Activated CD8-positive, alpha-beta T cell treated with anti-CD3 and anti-CD28 coated beads for 36 hours (primary cell): ENCODE data around the gene NOS1. TPM values are rescaled to one million over a fixed set of nuclear protein-coding genes. Genes with fewer than 3 reads are reported as not detected.

Experiments used
- ATAC-seq: fragments of 200-7000 bp; cut with Tn5 transposase; one replicate; pipeline ENCODE4 v1.10.0; 2021; ENCODE audit warnings: mild to moderate bottlenecking, moderate library complexity
- CTCF ChIA-PET: fragments of 350-600 bp; sonication (Branson Sonifier 250); formaldehyde crosslinking; loops from one replicate; lab custom pipeline; 2021; ENCODE audit warnings: antibody characterized with exemption; lab: Charles Lee
- POLR2A ChIA-PET: fragments of 350-600 bp; sonication (Branson Sonifier 250); formaldehyde crosslinking; loops from one replicate; lab custom pipeline; 2021; ENCODE audit warnings: antibody characterized with exemption; lab: Charles Lee
- DNase-seq: peaks from one replicate; pipeline ENCODE4 v3.0.0-alpha.2; 2020
- H3K27ac Mint-ChIP-seq: one replicate; pipeline ENCODE4 v1.8.0; 2021; ENCODE audit warnings: mild to moderate bottlenecking, mixed read lengths
- H3K27me3 Mint-ChIP-seq: one replicate; pipeline ENCODE4 v1.8.0; 2021; ENCODE audit warnings: mixed read lengths
- H3K36me3 Mint-ChIP-seq: one replicate; pipeline ENCODE4 v1.8.0; 2021; ENCODE audit warnings: low read depth, mixed read lengths
- H3K4me1 Mint-ChIP-seq: one replicate; pipeline ENCODE4 v1.8.0; 2021; ENCODE audit warnings: low read depth, mixed read lengths
- H3K4me3 Mint-ChIP-seq: one replicate; pipeline ENCODE4 v1.8.0; 2021; ENCODE audit warnings: mild to moderate bottlenecking, moderate library complexity, mixed read lengths
- H3K9me3 Mint-ChIP-seq: one replicate; pipeline ENCODE4 v1.8.0; 2021; ENCODE audit warnings: mixed read lengths
- CTCF ChIP-seq: fragments of 200-600 bp; IDR thresholded peaks from one replicate; pipeline ENCODE4 v1.8.0; 2022; ENCODE audit warnings: antibody characterized with exemption, mild to moderate bottlenecking
- intact Hi-C: fragments of 100-400 bp; cut with micrococcal nuclease; formaldehyde crosslinking; loops from one replicate; pipeline ENCODE4 v1.10.0; 2022
- total RNA-seq, 2 experiments: library from RNA; stranded (reverse); gene quantifications; one replicate each; pipeline ENCODE4 v1.2.3, GENCODE V29; 2021

NOS1 gene
- total RNA-seq, 2 experiments from 2014 or later: not detected

GRCh38 chr12:117243488-117243887 is 117.9 kb downstream of the NOS1 start:
- intact Hi-C loops: no loop called here
- ATAC-seq: no peak
- H3K27ac Mint-ChIP-seq: no peak overlapping the region

GRCh38 chr12:117241697-117242096 is 119.7 kb downstream of the NOS1 start:
- Mint-ChIP-seq H3K4me3 (no peak overlapping the region), H3K9me3 (no peaks in the 10 kb centered on the region), H3K27ac (no peak overlapping the region), H3K27me3 (no peaks in the 10 kb centered on the region), H3K4me1 (no peaks in the 10 kb centered on the region), H3K36me3 (no peaks in the 10 kb centered on the region)
- intact Hi-C loops: no loop called here
- POLR2A ChIA-PET: no interaction called here
- DNase-seq: no peak
- CTCF ChIA-PET: interaction anchor here (0.9 kb wide), 1 partner anchor 596 kb away, joined by 4 read pairs; no protein-coding TSS in a partner anchor
- no peak for TF ChIP-seq CTCF
- ATAC-seq: no peak

More at GRCh38 chr12:117243488-117243887, 117.9 kb downstream of the NOS1 start:
- no peak for TF ChIP-seq CTCF
- Mint-ChIP-seq H3K36me3 (no peaks in the 10 kb centered on the region), H3K9me3 (no peaks in the 10 kb centered on the region), H3K4me1 (no peaks in the 10 kb centered on the region), H3K4me3 (no peak overlapping the region), H3K27me3 (no peaks in the 10 kb centered on the region)
- POLR2A ChIA-PET: no interaction called here
- CTCF ChIA-PET: no interaction called here
- no peak for DNase-seq

- Mint-ChIP-seq H3K9me3 (no peaks in the 10 kb centered on the region), H3K27me3 (no peaks in the 10 kb centered on the region), H3K4me3 (no peak overlapping the region), H3K36me3 (no peaks in the 10 kb centered on the region), H3K27ac (no peak overlapping the region), H3K4me1 (no peaks in the 10 kb centered on the region)
- intact Hi-C loops: no loop called here
- ATAC-seq: no peak
- no peak for DNase-seq
- ChIA-PET POLR2A (no interaction called here), CTCF (no interaction called here)
- TF ChIP-seq CTCF: no peak
These were observed 121.2 kb downstream of the NOS1 start for GRCh38 chr12:117240081-117240755.

GRCh38 chr12:117236456-117237001 is 124.9 kb downstream of the NOS1 start:
- peaks cover 4% of the 10 kb centered on the region for H3K27me3 Mint-ChIP-seq
- H3K4me1 Mint-ChIP-seq: no peaks in the 10 kb centered on the region
- intact Hi-C loops: loop anchor here (2.0 kb wide), 2 partner anchors 352 to 600 kb away; no protein-coding TSS in a partner anchor
- ATAC-seq (peak; percentile 60), DNase-seq (peak; percentile 93)
- H3K27ac Mint-ChIP-seq: no peak overlapping the region
- peak; percentile 89 for TF ChIP-seq CTCF
- H3K4me3 Mint-ChIP-seq: no peak overlapping the region
- ChIA-PET CTCF (interaction anchor here (0.7 to 3.1 kb wide), 19 partner anchors 9 to 601 kb away, joined by 3 to 19 read pairs (median 5); no protein-coding TSS in a partner anchor), POLR2A (no interaction called here)
- no peaks in the 10 kb centered on the region for H3K36me3 Mint-ChIP-seq
- no peaks in the 10 kb centered on the region for H3K9me3 Mint-ChIP-seq

- no peaks in the 10 kb centered on the region for H3K9me3 Mint-ChIP-seq
- ChIA-PET CTCF (interaction anchor here (0.7 to 3.1 kb wide), 7 partner anchors 14 to 602 kb away, joined by 4 to 19 read pairs (median 6); no protein-coding TSS in a partner anchor), POLR2A (no interaction called here)
- no peak for ATAC-seq
- no peak overlapping the region for H3K27ac Mint-ChIP-seq
- no peaks in the 10 kb centered on the region for H3K36me3 Mint-ChIP-seq
- TF ChIP-seq CTCF: no peak
- no peak for DNase-seq
- H3K4me1 Mint-ChIP-seq: no peaks in the 10 kb centered on the region
- intact Hi-C loops: no loop called here
- no peak overlapping the region for H3K4me3 Mint-ChIP-seq
- H3K27me3 Mint-ChIP-seq: peaks cover 7% of the 10 kb centered on the region
These were observed 126.2 kb downstream of the NOS1 start for GRCh38 chr12:117235261-117235660.
